ENCODE results near the gene MCF2L2.
A peak's percentile ranks its signal among the peaks of the same experiment; 100 is the strongest.

DNA sequence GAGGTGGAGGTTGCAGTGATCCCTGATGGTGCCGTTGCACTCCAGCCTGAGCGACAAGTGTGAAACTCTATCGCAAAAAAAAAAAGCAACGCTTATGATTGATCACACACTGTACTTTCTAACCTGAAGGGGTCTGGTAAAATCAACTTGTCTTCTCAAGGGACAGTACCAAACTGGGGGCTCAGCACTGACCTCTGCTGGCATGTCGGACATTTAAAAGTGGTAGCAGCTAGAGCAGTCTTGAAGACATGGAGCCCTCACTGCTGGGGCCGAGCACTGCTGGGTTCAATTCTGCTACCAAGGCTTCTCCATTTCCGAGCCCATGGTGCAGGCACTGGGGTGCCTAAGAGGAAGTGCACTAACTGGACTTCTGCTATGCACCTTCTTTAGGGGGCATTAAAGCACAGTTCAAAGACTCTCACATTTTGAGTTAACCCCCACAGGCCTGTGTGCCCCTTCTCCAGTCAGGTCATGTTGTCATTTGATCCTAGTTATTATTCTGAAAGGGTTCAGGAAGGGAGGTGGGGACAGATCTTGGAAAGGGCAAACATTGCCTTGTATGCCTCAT is 239.4 kb downstream of the MCF2L2 start:
- TF ChIP-seq, protein P1, sequence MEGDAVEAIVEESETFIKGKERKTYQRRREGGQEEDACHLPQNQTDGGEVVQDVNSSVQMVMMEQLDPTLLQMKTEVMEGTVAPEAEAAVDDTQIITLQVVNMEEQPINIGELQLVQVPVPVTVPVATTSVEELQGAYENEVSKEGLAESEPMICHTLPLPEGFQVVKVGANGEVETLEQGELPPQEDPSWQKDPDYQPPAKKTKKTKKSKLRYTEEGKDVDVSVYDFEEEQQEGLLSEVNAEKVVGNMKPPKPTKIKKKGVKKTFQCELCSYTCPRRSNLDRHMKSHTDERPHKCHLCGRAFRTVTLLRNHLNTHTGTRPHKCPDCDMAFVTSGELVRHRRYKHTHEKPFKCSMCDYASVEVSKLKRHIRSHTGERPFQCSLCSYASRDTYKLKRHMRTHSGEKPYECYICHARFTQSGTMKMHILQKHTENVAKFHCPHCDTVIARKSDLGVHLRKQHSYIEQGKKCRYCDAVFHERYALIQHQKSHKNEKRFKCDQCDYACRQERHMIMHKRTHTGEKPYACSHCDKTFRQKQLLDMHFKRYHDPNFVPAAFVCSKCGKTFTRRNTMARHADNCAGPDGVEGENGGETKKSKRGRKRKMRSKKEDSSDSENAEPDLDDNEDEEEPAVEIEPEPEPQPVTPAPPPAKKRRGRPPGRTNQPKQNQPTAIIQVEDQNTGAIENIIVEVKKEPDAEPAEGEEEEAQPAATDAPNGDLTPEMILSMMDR (IDR thresholded peaks at IDR 0.05) = peak in 3 of 6 experiments; percentile 25 to 49 (median 32)
- no peak for TF ChIP-seq POLR2A (IDR thresholded peaks at IDR 0.05)

All from thyroid gland (tissue), 4 donors.